GM18867 (cell line): Measurements from ENCODE around the gene LENG9.

Source experiments
- ATAC-seq: cut with Tn5 transposase; IDR thresholded peaks from one replicate; pipeline ENCODE4 v1.9.1; 2021; ENCODE audit warnings: mild to moderate bottlenecking, moderate library complexity; ENCODE audit not compliant: unreplicated experiment

The LENG9 gene

DNA sequence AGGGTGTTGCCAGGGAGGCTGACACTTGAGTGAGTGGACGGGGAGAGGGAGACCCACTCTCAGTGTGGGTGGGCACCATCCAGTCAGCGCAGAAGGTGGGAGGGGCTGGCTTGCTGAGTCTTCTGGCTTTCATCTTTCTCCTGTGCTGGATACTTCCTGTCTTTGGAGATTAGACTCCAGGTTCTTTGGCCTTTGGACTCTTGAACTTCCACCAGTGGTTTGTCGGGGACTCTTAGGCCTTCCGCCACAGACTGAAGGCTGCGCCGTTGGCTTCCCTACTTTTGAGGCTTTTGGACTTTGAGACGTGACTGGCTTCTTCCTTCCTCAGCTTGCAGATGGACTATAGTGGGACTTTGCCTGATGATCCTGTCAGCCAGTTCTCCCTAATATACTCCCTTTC is 18.8 kb downstream of the LENG9 start:
- no peak for ATAC-seq

DNA sequence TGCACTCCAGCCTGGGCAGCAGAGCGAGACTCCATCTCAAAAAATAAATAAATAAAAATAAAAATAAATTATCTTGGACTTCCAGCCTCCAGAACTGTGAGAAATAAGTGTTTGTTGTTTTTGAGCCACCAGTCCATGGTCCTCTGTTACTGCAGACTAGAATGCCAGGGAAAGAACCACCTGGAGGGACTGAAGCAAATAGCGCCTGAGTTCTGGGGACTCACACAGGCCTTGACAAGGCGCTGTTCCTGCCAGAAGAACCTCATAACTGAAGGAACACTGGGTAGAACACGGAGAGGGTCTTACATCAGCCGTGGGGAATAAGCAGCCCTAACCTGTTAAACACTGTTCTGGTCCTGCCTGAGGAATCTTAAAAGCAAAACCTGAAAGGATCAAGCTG is 22.9 kb downstream of the LENG9 start:
- ATAC-seq: no peak

DNA sequence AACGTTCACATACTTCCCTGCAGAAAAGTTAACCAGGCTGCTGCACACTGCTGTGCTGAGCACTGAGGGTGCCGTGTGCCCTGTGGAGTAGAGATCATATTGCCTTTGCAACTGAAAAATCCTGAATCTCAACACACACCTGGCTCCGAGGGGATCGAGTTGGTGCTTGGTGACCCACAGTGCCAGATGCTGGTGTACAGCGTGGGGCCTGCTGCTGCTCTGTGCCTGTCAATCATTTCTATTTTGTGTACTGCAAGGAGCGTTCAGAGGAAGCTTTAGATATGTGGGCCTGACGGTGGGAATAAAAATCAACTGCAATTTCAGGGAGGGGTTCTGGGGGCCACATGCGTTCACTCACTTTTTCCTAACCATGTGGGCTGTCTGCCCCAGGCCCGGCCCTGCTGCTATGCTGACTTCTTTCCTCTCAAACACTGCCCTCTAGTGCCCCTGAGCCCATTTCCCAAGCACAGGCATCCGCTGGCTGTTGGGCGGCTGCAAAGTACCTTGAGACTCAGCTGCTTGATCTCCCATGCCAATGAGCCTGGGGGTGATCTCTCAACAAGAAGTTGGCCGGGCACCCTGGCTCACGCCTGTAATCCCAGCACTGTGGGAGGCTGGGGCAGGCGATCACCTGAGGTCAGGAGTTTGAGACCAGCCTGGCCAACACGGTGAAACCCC is 24.3 kb downstream of the LENG9 start:
- no peak for ATAC-seq

DNA sequence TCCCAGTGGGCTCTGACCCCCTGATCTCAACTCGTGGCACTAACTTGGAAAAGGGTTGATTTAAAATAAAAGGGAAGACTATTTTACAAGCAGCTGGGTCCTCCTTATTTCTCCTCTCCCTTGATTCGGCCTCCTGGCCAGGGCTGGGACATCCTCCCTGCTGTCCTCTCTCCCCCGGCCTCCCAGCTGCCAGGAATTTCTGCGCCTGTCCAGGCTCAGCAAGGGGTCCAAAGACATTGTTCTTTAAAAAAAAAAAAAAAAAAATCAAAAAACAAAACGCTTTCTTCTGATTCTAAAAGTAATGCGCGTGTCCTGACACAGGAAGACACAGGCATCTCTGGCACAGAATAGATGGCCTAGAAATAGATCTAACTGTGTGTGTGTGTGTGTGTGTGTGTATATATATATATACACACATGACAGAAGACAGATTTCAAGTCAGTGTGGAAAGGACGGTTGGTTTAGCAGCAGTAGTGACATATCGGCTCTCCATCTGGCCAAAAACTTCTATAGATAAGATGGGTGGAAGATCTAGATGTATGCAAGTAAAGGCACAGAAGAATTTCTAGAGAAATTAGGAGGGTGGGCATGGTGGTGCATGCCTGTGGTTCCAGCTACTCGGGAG is 26.8 kb downstream of the LENG9 start:
- no peak for ATAC-seq

DNA sequence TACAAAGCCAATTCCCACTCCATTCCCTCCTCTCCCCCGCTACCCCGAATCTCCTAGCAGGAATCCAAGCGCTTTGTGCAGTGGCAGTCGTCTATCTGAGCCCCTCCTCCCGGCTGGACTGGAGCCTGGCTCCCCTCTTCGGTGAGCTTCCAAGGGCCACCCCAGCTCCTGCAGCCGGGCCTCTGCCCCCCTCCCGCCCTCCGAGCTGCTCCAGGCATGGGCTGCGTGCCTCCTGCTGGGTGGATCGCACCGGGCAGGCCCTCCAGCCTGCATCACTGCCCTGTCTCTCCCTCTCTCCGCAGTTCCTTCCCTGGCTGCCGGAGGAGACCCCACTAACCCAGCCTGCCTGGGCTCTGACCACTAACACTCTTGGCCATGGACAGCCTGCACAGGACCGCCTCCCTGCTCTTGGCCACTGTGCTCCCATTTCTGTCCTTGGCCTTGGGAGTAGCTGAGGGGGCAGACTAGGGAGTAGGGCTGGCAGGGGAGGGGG is 27.5 kb downstream of the LENG9 start:
- ATAC-seq: no peak

DNA sequence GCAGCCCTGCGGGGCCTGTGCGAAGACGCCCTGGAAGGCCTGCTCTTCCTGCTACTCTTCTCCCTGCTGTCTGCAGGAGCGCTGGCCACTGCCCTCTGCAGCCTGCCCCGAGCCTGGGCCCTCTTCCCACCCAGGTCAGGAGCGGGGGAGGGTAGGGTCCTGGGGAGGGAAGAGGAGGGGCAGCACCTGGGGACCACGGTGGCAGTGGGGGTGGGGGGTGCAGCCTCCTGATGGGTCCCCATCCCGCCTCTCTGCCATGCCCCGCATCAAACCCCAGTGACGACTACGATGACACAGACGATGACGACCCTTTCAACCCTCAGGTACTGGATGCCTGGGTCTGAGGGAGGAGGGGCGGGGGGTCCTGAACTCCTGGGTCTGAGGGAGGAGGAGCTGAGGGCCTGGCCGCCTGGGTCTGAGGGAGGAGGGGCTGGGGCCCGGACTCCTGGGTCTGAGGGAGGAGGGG is 28.0 kb downstream of the LENG9 start:
- ATAC-seq: no peak

DNA sequence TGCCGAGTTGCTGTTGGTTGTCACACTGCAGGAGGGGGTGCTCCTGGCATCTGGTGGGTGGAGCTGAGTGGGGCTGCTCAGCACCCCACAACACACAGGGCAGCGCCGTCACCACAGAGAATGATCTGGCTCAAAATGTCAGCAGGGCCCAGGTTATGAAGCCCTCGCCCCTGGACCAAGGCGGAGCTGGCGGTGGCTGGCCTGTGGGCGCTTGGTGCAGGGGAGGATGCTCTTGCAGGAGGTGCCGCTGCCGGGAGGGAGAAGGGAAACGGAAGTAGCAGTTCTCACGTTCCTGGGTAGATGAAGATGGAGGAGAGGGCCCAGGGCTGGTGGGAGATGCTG is 28.7 kb downstream of the LENG9 start:
- ATAC-seq: no peak

DNA sequence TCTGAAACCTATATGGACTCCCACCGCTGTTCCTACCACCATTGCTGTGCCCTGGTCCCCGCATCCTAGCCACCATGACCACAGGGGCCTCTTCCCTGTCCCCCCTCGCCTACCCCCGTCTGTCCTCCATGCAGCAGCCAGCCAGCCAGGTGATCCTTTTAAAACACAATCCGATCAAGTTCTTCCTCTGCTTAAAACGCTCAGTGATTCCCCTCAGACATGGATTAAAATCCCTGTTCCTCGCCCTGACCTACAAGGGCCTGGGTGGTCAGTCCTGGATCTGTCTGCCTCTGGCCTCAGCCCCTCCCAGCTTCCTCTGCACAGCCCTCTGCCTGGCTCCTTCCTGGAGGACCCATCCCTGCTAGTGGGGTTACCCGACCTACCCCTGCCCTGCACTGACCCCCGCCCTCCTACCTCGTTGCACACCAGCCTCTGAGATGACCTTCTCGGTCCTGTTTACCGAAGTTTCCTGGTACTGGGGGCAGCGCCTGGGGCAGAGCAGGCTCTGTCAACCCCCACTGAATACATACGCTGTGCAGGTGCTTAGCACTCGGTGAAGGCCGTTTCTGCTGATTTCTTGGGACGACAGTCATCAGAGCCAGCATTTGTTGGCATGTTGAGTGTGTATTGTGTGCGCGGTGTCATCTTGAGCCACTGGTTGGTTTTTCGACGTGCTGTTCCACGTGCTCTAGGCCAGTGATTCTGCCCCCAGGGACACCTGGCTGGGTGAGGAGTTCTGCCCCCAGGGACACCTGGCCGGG is 29.3 kb downstream of the LENG9 start:
- no peak for ATAC-seq

DNA sequence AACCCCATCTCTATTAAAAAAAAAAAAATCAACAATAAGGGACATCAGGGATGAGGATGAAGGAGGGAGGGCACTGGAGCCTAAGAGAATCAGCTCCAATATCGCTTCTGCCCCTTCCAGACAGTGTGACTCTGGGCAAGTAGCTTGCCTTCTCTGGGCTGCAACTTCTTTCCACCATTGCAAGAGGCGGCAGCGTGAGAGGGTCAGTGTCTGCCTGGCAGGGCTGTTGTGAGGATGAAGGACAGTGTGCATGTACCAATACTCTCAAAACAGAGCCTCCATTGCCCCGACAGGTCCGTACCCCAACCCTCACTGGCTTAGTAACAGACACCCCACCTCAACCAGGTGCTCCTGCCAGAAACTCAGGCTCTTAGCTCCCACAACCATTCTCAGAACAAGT is 29.9 kb downstream of the LENG9 start:
- ATAC-seq: no peak

DNA sequence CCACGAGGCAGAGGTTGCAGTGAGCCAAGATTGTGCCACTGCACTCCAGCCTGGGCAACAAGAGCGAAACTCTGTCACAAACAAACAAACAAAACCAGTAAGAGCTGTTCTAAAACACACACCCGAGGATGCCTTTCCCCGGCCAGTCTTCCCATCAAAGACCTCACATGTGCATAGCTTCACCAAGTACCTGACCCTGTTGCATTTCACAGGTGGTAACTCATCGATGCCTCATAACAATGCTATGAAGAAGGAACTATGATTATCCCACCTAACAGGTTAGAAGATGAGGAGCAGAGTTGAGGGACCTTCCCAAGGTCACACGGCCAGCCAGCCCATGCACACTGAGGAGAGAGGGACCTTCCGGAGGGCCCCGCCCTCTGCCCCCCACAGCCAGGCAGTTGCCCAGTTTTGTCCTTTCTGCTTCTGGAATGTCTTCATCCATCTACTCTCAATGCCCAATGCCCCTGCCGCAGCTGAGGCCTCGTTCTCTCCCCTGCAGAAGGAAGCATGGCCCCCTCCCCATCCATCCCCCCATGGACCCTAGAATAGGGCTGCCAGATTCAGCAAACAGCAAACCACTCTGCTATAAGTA is 31.3 kb downstream of the LENG9 start:
- ATAC-seq: no peak

DNA sequence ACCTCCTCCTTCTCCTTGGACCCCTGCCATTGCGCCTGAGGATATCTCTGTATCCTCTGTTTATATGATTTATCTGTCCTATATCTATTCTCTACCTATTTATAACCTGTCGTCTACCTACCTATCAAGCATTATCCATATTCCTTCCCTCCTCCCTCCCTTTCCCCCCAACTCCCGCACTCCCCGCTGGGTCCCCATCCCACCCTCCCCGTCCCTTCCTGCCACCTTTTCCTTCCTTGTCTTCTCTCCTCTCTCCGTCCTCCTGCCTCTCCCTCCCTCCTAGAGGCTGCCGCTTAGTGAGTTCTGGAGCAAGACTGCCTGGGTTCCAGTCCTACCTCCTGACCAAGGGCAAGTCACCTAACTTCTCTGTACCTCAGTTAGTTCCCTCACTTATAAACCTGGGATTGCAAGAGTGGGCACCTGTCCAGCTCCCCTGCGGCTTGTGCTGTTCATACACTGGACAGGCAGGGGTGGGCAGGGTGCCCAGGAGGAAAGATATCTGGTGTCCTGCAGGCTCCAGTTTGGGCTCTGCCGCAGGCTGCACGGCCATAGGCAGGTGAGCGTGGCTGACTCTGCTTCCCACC is 32.2 kb downstream of the LENG9 start:
- no peak for ATAC-seq

DNA sequence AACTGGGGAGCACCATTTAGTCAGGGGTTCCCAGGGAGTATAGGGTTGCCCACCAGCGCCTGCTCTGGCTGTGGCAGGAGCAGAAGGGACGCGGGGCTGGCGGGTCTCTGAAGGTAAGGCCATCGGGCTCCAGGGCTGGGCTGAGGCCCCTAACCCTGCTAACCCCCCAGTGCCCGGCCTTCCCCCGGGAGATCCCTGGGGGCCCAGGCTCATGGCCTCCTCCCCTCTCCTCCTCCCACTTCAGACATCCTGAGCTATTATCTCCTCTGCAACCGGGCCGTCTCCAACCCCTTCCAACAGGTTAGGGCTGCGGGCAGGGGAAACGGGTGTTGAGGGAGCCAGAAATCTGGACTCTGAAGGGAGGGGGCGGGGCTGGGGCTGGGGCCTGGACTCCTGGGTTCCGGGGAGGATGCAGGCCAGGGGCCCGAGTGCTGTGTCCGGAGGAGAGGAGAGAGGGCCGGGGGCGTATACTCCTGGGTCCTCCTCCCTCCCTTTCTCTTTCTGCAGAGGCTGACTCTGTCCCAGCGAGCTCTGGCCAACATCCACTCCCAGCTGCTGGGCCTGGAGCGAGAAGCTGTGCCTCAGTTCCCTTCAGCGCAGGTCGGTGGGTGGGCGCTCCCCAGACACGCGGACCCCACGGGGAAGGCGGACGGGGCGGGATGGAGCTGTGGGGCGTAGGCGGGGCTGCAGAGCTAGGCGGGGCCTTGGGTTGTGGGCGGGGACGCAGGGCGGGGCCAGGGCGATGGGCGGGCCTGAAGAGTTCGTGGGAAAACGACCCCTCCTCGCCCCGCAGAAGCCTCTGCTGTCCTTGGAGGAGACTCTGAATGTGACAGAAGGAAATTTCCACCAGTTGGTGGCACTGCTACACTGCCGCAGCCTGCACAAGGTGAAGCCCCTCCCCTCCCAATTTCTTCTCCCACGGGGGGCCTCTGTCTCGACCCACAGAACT is 33.0 kb downstream of the LENG9 start:
- ATAC-seq: no peak

DNA sequence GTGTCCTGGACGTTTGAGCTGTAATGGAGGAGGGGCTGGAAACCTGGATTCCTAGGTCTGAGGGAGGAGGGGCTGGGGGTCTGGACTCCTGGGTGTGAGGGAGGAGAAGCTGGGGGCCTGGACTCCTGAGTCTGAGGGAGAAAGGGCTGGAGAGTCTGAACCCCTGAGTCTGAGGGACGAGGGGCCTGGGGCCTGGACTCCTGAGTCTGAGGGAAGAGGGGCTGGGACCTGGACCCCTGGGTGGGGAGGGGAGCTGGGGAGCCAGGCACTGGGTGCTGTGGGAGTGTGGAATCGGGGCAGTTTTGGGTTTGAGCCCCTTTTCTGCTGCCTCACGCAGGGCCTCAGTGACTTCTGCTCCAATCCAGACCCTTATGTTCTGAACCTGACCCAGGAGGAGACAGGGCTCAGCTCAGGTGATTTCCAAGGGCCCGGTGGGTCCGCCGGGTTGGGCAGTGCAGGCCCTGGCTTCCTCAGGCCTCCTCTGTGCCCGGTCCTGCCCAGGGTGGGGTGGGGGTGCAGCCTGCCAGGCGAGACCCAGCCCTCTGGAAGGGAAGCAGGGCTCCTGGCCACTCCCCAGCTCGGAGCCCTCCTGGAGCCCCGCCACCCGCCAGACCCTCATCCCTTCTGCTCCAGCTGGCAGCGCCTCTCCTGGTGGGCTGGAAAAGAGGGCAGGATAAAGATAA is 33.9 kb downstream of the LENG9 start:
- no peak for ATAC-seq

DNA sequence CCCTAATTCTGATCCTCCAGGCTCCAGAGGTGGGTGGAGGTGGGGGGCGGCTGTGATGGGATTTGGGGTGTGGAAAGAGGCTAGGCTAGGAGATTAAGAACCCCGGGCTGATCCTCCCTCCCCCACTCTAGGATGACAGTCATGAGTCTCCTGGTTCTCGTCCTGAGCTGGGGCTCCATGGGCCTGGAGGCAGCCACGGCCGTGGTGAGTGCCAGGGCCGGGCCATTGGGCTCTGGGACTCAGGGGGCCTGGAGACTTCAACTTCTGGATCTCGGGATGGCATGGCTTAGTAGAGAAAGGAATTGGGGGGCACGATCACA is 34.4 kb downstream of the LENG9 start:
- ATAC-seq: no peak

DNA sequence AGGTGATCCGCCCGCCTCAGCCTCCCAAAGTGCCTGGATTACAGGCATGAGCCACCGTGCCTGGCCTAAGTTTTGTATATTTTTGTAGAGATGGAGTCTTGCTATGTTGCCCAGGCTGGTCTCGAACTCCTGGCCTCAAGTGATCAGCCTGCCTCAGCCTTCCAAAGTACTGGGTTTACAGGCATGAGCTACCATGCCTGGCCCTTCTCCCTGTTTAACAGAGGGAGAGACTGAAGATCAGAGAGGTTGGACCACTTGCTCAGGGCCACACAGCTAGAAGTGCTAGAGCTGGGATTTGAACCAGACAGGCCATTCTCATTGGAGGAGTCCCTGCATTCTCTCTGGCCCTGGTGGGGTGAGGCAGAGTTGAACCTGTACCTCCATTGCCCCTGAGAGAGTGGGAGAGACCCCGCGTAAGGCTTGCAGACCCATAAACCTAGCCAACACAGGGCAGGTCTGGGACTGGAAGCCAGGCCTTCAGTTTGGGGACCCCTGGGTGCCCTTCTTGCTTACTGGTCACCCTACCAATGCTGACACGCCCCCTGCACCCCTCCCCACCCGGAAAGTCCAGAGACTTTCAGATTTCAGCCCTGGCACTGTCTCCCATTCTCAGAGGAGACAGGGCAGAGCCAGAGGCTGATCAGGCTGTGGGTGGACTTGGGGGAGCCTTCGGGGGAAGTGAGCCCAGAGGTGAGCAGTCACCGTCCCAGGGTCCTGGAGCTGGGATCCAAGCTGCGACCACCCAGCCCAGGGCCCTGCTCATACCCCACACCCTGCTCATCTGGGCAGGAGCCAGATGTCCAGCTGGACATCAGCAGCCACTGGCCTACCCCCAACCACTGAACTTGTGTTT is 35.0 kb downstream of the LENG9 start:
- ATAC-seq: no peak

DNA sequence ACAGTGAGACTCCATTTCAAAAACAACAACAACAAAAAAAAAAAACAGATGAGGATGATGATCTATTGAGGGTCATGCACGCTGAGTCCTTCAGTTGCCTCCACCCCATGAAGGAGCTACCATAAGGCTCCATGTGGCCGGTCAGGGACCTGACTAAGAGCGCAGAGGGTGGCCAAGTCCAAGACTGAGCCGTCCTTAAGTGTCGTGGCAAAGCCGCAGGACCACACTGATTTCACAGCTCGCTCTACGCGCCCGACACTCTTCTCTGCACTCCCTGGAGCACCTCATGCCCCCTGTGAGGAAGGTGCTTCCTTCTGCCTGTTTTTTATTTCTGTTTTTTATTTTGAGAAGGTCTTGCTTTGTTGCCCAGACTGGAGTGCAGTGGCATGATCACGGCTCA is 36.0 kb downstream of the LENG9 start:
- ATAC-seq: no peak

DNA sequence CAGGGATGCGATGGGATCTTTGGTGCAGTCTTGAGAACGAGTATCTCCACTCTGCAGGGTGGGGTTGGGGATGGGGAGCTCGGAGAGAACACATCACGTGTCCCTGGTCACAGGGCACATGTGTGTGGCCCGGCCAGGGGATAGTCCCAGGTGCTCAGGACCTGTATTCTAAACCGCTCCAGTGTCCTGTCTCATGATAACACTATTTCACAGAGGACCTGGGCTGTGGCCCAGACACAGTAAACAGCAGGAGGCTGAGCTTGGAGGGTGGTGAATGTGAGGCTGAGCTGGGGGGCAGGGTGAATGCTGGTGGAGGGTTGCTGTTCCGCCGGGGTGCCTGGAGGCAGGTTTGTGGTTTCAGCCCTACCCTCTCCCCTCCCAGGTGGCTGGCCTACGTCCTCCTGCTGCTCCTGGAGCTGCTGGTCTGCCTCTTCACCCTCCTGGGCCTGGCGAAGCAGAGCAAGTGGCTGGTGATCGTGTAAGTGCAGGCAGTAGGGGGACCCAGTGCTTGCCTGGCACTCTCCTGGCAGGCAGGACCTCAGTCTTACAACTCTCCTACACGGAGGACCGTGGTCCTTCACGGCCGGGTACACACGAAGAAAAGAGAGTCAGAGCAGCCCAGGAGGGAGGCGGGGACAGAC is 37.2 kb downstream of the LENG9 start:
- no peak for ATAC-seq

DNA sequence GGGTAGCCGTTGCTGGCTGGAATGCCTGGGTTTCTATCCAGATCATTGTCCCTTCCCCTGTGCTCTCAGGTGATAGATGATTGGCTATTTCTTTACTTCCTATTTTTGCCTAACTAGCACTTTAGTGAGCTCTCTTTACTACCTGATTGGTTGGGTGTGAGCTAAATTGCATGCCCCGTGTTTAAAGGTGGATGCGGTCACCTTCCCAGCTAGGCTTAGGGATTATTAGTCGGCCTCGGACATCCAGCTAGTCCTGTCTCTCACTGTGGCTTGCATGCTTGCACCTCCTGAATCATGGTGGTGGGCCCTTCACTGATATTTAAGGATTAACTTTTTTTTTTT is 38.2 kb downstream of the LENG9 start:
- ATAC-seq: no peak
